Measurements from ENCODE around the gene PAX5. TPM values are rescaled to one million over a fixed set of nuclear protein-coding genes. Genes with fewer than 3 reads are reported as not detected.

The PAX5 gene
- total and polyA plus RNA-seq, 2 of the 13 experiments (the other 11 are each of a cell fraction or from before 2014, with no cell fraction given) = not detected

GRCh38 chr9:36827593-36827992, 206.5 kb downstream of the PAX5 start:
- in situ Hi-C loops (cut with HindIII; ENCODE audit: extremely low pct_ligation_motif_present, low pct_unique_long_range_greater_than_20kb) = no loop called here
- H3K4me2 ChIP-seq (ENCODE audit: low read depth, low read length) = no peak overlapping the region
- H4K20me1 ChIP-seq (ENCODE audit: insufficient read depth, low read length) = no peaks in the 10 kb centered on the region
- H3K27ac ChIP-seq (ENCODE audit: extremely low read length, insufficient read depth, low read length) = no peak overlapping the region
- no peak for ATAC-seq
- H3K4me3 ChIP-seq (replicated peaks in 1 of 3; ENCODE audit: insufficient read depth in 1 of 3, low read depth in 2 of 3, low read length in 3 of 3) = no peak overlapping the region
- intact Hi-C loops (cut with micrococcal nuclease; ENCODE audit: unreplicated experiment) = no loop called here
- H3K9ac ChIP-seq (ENCODE audit: insufficient read depth, low read depth, low read length) = no peak overlapping the region
- H3K9me3 ChIP-seq (ENCODE audit: low read length) = no peaks in the 10 kb centered on the region
- H3K4me1 ChIP-seq (ENCODE audit: insufficient read depth, low read length) = peaks cover 13% of the 10 kb centered on the region
- no TSS peak for BruUV-seq (replicated peaks)
- no peak overlapping the region for H2AFZ ChIP-seq (ENCODE audit: low read length)
- no peaks in the 10 kb centered on the region for H3K79me2 ChIP-seq (ENCODE audit: insufficient read depth, low read length)
- no peak for DNase-seq (ENCODE audit: low spot score)
- peaks cover 0 to 17% of the 10 kb centered on the region in 2 experiments; a peak in 1 of 5 replicates for H3K27me3 ChIP-seq (ENCODE audit: control insufficient read depth in 1 of 2, insufficient read depth in 2 of 2, low read length in 2 of 2)
- WGBS (ENCODE audit: low lambda C conversion rate) = 0% methylated on average over 3 of the region's 5 CpGs
- CTCF ChIA-PET (ENCODE audit: low intra/inter-chr PET ratio, low total read pairs) = no interaction called here
- POLR2A ChIA-PET = no interaction called here
- FAIRE-seq = no peak
- no peaks in the 10 kb centered on the region for H3K36me3 ChIP-seq (replicated peaks in 1 of 2; ENCODE audit: control insufficient read depth in 1 of 2, insufficient read depth in 2 of 2, low read length in 2 of 2)
- TF ChIP-seq ZNF121 (CRISPR knock-in tag; IDR thresholded peaks at IDR 0.05) (no peak), CHD2 (IDR thresholded peaks at IDR 0.05; ENCODE audit: low read depth, low read length) (peak; percentile 80)

- Histone ChIP-seq H3K36me3 (replicated peaks in 1 of 2; ENCODE audit: control insufficient read depth in 1 of 2, insufficient read depth in 2 of 2, low read length in 2 of 2) (no peaks in the 10 kb centered on the region), H4K20me1 (ENCODE audit: insufficient read depth, low read length) (no peaks in the 10 kb centered on the region), H3K9me3 (ENCODE audit: low read length) (no peaks in the 10 kb centered on the region), H2AFZ (ENCODE audit: low read length) (no peak overlapping the region), H3K4me3 (replicated peaks in 1 of 3; ENCODE audit: insufficient read depth in 1 of 3, low read depth in 2 of 3, low read length in 3 of 3) (no peak overlapping the region), H3K27ac (ENCODE audit: extremely low read length, insufficient read depth, low read length) (no peak overlapping the region), H3K79me2 (ENCODE audit: insufficient read depth, low read length) (no peaks in the 10 kb centered on the region), H3K9ac (ENCODE audit: insufficient read depth, low read depth, low read length) (no peak overlapping the region), H3K4me2 (ENCODE audit: low read depth, low read length) (no peak overlapping the region), H3K4me1 (ENCODE audit: insufficient read depth, low read length) (peaks cover 2% of the 10 kb centered on the region), H3K27me3 (ENCODE audit: control insufficient read depth in 1 of 2, insufficient read depth in 2 of 2, low read length in 2 of 2) (peaks cover 0 to 17% of the 10 kb centered on the region in 2 experiments; a peak in 1 of 5 replicates)
- ChIA-PET POLR2A (no interaction called here), CTCF (ENCODE audit: low intra/inter-chr PET ratio, low total read pairs) (no interaction called here)
- intact Hi-C loops (cut with micrococcal nuclease; ENCODE audit: unreplicated experiment) = no loop called here
- DNase-seq (ENCODE audit: low spot score) = no peak
- in situ Hi-C loops (cut with HindIII; ENCODE audit: extremely low pct_ligation_motif_present, low pct_unique_long_range_greater_than_20kb) = no loop called here
- WGBS (ENCODE audit: low lambda C conversion rate) = 73% methylated on average over 3 of the region's 4 CpGs
- no peak for FAIRE-seq
- no peak for ATAC-seq
- no TSS peak for BruUV-seq (replicated peaks)
- no peak for TF ChIP-seq TP53 (CRISPR knock-in tag; conservative IDR thresholded peaks at IDR 0.05)
- TF ChIP-seq HOXD1 (CRISPR knock-in tag; IDR thresholded peaks at IDR 0.05) = no peak
- TF ChIP-seq THYN1 (CRISPR knock-in tag; IDR thresholded peaks at IDR 0.05; ENCODE audit: borderline replicate concordance, low read depth) = no peak
- no peak for TF ChIP-seq ZUFSP (CRISPR knock-in tag; IDR thresholded peaks at IDR 0.05; ENCODE audit: borderline replicate concordance)
- no peak for TF ChIP-seq ZMAT5 (CRISPR knock-in tag; IDR thresholded peaks at IDR 0.05; ENCODE audit: borderline replicate concordance, low read depth)
- TF ChIP-seq HNRNPLL (IDR thresholded peaks at IDR 0.05; ENCODE audit: low read depth, low read length, poor library complexity, severe bottlenecking) = no peak
- no peak for TF ChIP-seq ZNF296 (CRISPR knock-in tag; conservative IDR thresholded peaks at IDR 0.05)
- TF ChIP-seq ZNF564 (CRISPR knock-in tag; IDR thresholded peaks at IDR 0.05) = no peak
- TF ChIP-seq RFXANK (CRISPR knock-in tag; IDR thresholded peaks at IDR 0.05) = no peak
- no peak for TF ChIP-seq TBX2 (CRISPR knock-in tag; IDR thresholded peaks at IDR 0.05; ENCODE audit: borderline replicate concordance)
- TF ChIP-seq ZNF768 (CRISPR knock-in tag; IDR thresholded peaks at IDR 0.05) = no peak
- no peak for TF ChIP-seq NCOA2 (CRISPR knock-in tag; IDR thresholded peaks at IDR 0.05)
- TF ChIP-seq AGO1 (IDR thresholded peaks at IDR 0.05; ENCODE audit: low read depth, low read length, poor library complexity, severe bottlenecking) = no peak
- no peak for TF ChIP-seq KLF6 (CRISPR knock-in tag; IDR thresholded peaks at IDR 0.05)
- TF ChIP-seq ZNF784 (CRISPR knock-in tag; IDR thresholded peaks at IDR 0.05; ENCODE audit: borderline replicate concordance) = no peak
- no peak for TF ChIP-seq ZFP36L1 (CRISPR knock-in tag; IDR thresholded peaks at IDR 0.05)
- no peak for TF ChIP-seq ZBTB7A (CRISPR knock-in tag; IDR thresholded peaks at IDR 0.05)
Observed at GRCh38 chr9:36826581-36826980, 207.5 kb downstream of the PAX5 start.

Measured in HepG2 (cell line).